Measurements from ENCODE around the gene MAEL. TPM values are rescaled to one million over a fixed set of nuclear protein-coding genes. Genes with fewer than 3 reads are reported as not detected.
A peak's percentile ranks its signal among the peaks of the same experiment; 100 is the strongest.

The MAEL gene
- total and polyA plus RNA-seq, 2 experiments from 2014 or later = 0.76 to 0.95 TPM

DNA sequence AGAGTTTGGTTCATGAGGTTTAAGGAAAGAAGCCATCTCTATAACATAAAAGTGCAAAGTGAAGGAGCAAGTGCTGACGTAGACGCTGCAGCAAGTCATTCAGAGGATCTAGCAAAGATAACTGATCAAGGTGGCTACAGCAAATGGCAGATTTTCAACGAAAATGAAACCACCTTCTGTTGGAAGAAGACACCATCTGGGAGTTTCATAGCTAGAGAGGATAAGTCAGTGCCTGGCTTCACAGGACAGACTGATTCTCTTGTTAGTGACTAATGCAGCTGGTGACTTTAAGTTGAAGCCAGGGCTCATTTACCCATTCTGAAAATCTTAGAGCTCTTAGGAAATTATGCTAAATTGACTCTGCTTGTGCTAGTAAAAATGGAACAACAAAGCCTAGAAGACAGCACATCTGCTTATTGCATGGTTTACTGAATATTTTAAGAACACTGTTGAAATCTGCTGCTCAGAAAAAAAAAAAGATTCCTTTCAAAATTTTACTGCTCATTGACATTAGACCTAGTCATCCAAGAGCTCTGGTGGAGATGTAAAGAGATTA lies 10.5 kb downstream of the MAEL start:
- Histone ChIP-seq H3K4me1 (ENCODE audit: insufficient read depth) (peaks cover 6% of the 10 kb centered on the region), H4K20me1 (replicated peaks; ENCODE audit: insufficient read depth) (no peaks in the 10 kb centered on the region), H3K79me2 (replicated peaks; ENCODE audit: insufficient read depth) (no peaks in the 10 kb centered on the region), H3K4me3 (no peak overlapping the region), H2AFZ (peak overlapping the region; percentile 81), H3F3A (replicated peaks; ENCODE audit: low read depth) (no peaks in the 10 kb centered on the region), H3K27me3 (ENCODE audit: insufficient read depth) (no peaks in the 10 kb centered on the region), H3K9me2 (ENCODE audit: insufficient read depth) (no peaks in the 10 kb centered on the region), H3K27ac (ENCODE audit: low read depth) (no peak overlapping the region), H3K36me3 (ENCODE audit: insufficient read depth) (no peaks in the 10 kb centered on the region), H3K4me2 (no peak overlapping the region)
- H3K9me3 Mint-ChIP-seq = no peaks in the 10 kb centered on the region
- TF ChIP-seq NANOG (IDR thresholded peaks at IDR 0.05; ENCODE audit: borderline replicate concordance) (no peak), POLR2AphosphoS5 (IDR thresholded peaks at IDR 0.05; ENCODE audit: low read depth) (no peak), ZNF462 (CRISPR knock-in tag; IDR thresholded peaks at IDR 0.05) (no peak), ETS1 (IDR thresholded peaks at IDR 0.05) (no peak), ZNF114 (CRISPR knock-in tag; IDR thresholded peaks at IDR 0.05) (no peak), CREB1 (CRISPR knock-in tag; IDR thresholded peaks at IDR 0.05; ENCODE audit: low read depth) (no peak), STAT1 (IDR thresholded peaks at IDR 0.05; ENCODE audit: unreplicated experiment) (no peak)
- H3K4me3 Mint-ChIP-seq = no peak overlapping the region
- no peaks in the 10 kb centered on the region for H3K27me3 Mint-ChIP-seq (ENCODE audit: insufficient read depth, low read depth, poor library complexity)
- no peak for ATAC-seq
- no peaks in the 10 kb centered on the region for H3K36me3 Mint-ChIP-seq (ENCODE audit: low read depth)
- DNase-seq (ENCODE audit: low spot score) = no peak
- peaks cover 13% of the 10 kb centered on the region; the same call in 2 of the 3 replicates for H3K4me1 Mint-ChIP-seq
- H3K27ac Mint-ChIP-seq = no peak overlapping the region
